SK-N-SH (cell line): Measurements from ENCODE around the gene CCDC88C. TPM values are rescaled to one million over a fixed set of nuclear protein-coding genes. Genes with fewer than 3 reads are reported as not detected.

Source experiments
- CTCF ChIA-PET: fragments of 300-600, 350-600 bp; formaldehyde crosslinking; extraction: SDS; loops from one replicate; lab custom pipeline; 2021; lab: Yijun Ruan, JAX
- POLR2A ChIA-PET: fragments of 350-600 bp; sonication (Branson Sonifier 250); formaldehyde crosslinking; extraction: SDS; loops from one replicate; lab custom pipeline; 2020; ENCODE audit warnings: antibody characterized with exemption, inconsistent platforms; lab: Yijun Ruan, JAX
- DNase-seq: peaks from one replicate; pipeline ENCODE4 v3.0.0; 2012
- H2AFZ ChIP-seq: fragments of 200-600 bp; sonication (generic); 2 replicates; pipeline ENCODE4 v1.8.1; 2016; ENCODE audit warnings: antibody characterized with exemption, mild to moderate bottlenecking, low read depth
- H3F3A ChIP-seq: fragments of 200-600 bp; sonication (generic); replicated peaks from 2 replicates; pipeline ENCODE3; 2016; ENCODE audit warnings: antibody characterized with exemption, mild to moderate bottlenecking; ENCODE audit not compliant: insufficient read depth
- H3K27ac ChIP-seq, 2 experiments: fragments of 200-500 bp in 1 of 2; fragments of 200-600 bp in 1 of 2; sonication (Bioruptor generic) in 1 of 2; sonication (generic), shearing (Covaris generic) in 1 of 2; 2 replicates each; pipeline versions ENCODE4 v1.5.1 to v1.6.1; 2014 to 2016; ENCODE audit warnings: low read depth in 2 of 2, inconsistent platforms in 1 of 2, low read length in 1 of 2, mild to moderate bottlenecking in 1 of 2, mixed read lengths in 1 of 2
- H3K27me3 ChIP-seq: fragments of 200-600 bp; sonication (generic), shearing (Covaris generic); 2 replicates; pipeline ENCODE4 v1.6.1; 2016; ENCODE audit warnings: mixed run types; ENCODE audit not compliant: insufficient read depth
- H3K36me3 ChIP-seq, 2 experiments: fragments of 200-500 bp in 1 of 2; fragments of 200-600 bp in 1 of 2; sonication (Bioruptor generic) in 1 of 2; sonication (generic) in 1 of 2; replicated peaks in 1 of 2; 2 replicates each; pipeline versions ENCODE3 to v1.5.1; 2014 to 2016; ENCODE audit warnings: low read length in 1 of 2, mild to moderate bottlenecking in 1 of 2; ENCODE audit not compliant: insufficient read depth in 2 of 2, control insufficient read depth in 1 of 2
- H3K4me1 ChIP-seq, 2 experiments: fragments of 200-500 bp in 1 of 2; fragments of 200-600 bp in 1 of 2; sonication (Bioruptor generic) in 1 of 2; sonication (generic), shearing (Covaris generic) in 1 of 2; 2 replicates each; pipeline versions ENCODE4 v1.5.1 to v1.6.1; 2014 to 2016; ENCODE audit warnings: low read depth in 1 of 2, low read length in 1 of 2, mixed run types in 1 of 2; ENCODE audit not compliant: insufficient read depth in 2 of 2, control insufficient read depth in 1 of 2
- H3K4me2 ChIP-seq: fragments of 200-600 bp; sonication (generic), shearing (Covaris generic); 2 replicates; pipeline ENCODE4 v1.6.1; 2017; ENCODE audit warnings: mixed run types
- H3K4me3 ChIP-seq, 2 experiments: fragments of 200-500 bp in 1 of 2; fragments of 200-600 bp in 1 of 2; sonication (Bioruptor generic) in 1 of 2; sonication (generic), shearing (Covaris generic) in 1 of 2; 2 replicates each; pipeline versions ENCODE4 v1.5.1 to v1.8.1; 2014 to 2016; ENCODE audit warnings: low read depth in 2 of 2, inconsistent platforms in 1 of 2, low read length in 1 of 2, mild to moderate bottlenecking in 1 of 2, mixed read lengths in 1 of 2, moderate library complexity in 1 of 2
- H3K79me2 ChIP-seq: fragments of 200-600 bp; sonication (generic); 2 replicates; pipeline ENCODE4 v1.8.1; 2017; ENCODE audit warnings: mild to moderate bottlenecking; ENCODE audit not compliant: insufficient read depth
- H3K9ac ChIP-seq: fragments of 200-600 bp; sonication (generic); 2 replicates; pipeline ENCODE4 v1.6.1; 2017; ENCODE audit warnings: mixed run types
- H3K9me2 ChIP-seq: fragments of 200-600 bp; sonication (generic); 2 replicates; pipeline ENCODE4 v1.6.1; 2017; ENCODE audit warnings: mixed run types
- H3K9me3 ChIP-seq: fragments of 200-600 bp; sonication (generic); 2 replicates; pipeline ENCODE4 v1.6.1; 2017; ENCODE audit warnings: mixed run types, mild to moderate bottlenecking, moderate library complexity
- H4K20me1 ChIP-seq: fragments of 200-600 bp; sonication (generic); 2 replicates; pipeline ENCODE4 v1.6.1; 2017; ENCODE audit warnings: mild to moderate bottlenecking, mixed run types; ENCODE audit not compliant: insufficient read depth
- CHD2 ChIP-seq: fragments of 150-350 bp; IDR thresholded peaks from 2 replicates; pipeline ENCODE4 v1.6.1; 2018; ENCODE audit warnings: low read length; ENCODE audit not compliant: partially characterized antibody
- CTCF ChIP-seq: fragments of 200-600 bp; sonication (generic); IDR thresholded peaks from 2 replicates; pipeline ENCODE4 v1.6.1; 2017; ENCODE audit warnings: antibody characterized with exemption, mild to moderate bottlenecking, moderate library complexity
- ELF1 ChIP-seq: IDR thresholded peaks from 2 replicates; pipeline ENCODE4 v1.4.0; 2012
- FOXJ3 ChIP-seq: sonication (generic); formaldehyde crosslinking; IDR thresholded peaks from 2 replicates; pipeline ENCODE4 v1.5.1; 2020; ENCODE audit warnings: mild to moderate bottlenecking, missing genetic modification reagents
- FOXM1 ChIP-seq: IDR thresholded peaks from 2 replicates; pipeline ENCODE4 v1.4.0; 2012; ENCODE audit warnings: low read depth, mild to moderate bottlenecking
- GATA2 ChIP-seq: sonication (generic); formaldehyde crosslinking; IDR thresholded peaks from 2 replicates; pipeline ENCODE4 v1.5.0; 2020; ENCODE audit warnings: mild to moderate bottlenecking, missing genetic modification reagents
- MAX ChIP-seq: IDR thresholded peaks from 2 replicates; pipeline ENCODE4 v1.4.0; 2012; ENCODE audit warnings: low read depth
- MXI1 ChIP-seq: IDR thresholded peaks from 2 replicates; pipeline ENCODE4 v1.6.1; 2012; ENCODE audit warnings: mild to moderate bottlenecking, low read depth, low read length, improper control_type of control experiment
- NFIC ChIP-seq: IDR thresholded peaks from 2 replicates; pipeline ENCODE4 v1.4.0; 2012; ENCODE audit warnings: borderline replicate concordance
- RAD21 ChIP-seq: IDR thresholded peaks from 2 replicates; pipeline ENCODE4 v1.6.1; 2012; ENCODE audit warnings: mild to moderate bottlenecking, low read length
- RCOR1 ChIP-seq: fragments of 150-350 bp; IDR thresholded peaks from 2 replicates; pipeline ENCODE4 v1.6.1; 2017; ENCODE audit warnings: antibody characterized with exemption, low read length
- REST ChIP-seq: IDR thresholded peaks from 2 replicates; pipeline ENCODE4 v1.6.1; 2012; ENCODE audit warnings: mild to moderate bottlenecking, low read depth, low read length, moderate library complexity
- SIN3A ChIP-seq: IDR thresholded peaks from 2 replicates; pipeline ENCODE4 v1.6.1; 2012; ENCODE audit warnings: low read depth, mild to moderate bottlenecking, low read length, moderate library complexity, borderline replicate concordance
- YY1 ChIP-seq: IDR thresholded peaks from 2 replicates; pipeline ENCODE4 v1.4.0; 2012; ENCODE audit warnings: low read depth, mild to moderate bottlenecking
- ZBTB33 ChIP-seq: IDR thresholded peaks from 2 replicates; pipeline ENCODE4 v1.4.0; 2012; ENCODE audit warnings: low read depth, borderline replicate concordance
- WGBS: methylation state at CpG from one replicate; pipeline ENCODE4 v1.1.6; 2017; ENCODE audit warnings: low lambda C conversion rate; 5-methylcytosine and 5-hydroxymethylcytosine counted together
- polyA plus RNA-seq, 3 experiments: library from polyadenylated mRNA; depleted of rRNA; stranded (reverse); fragments of >200 nt; gene quantifications; 2 replicates each; pipeline ENCODE4 v1.2.3, GENCODE V29; 2012

CCDC88C gene
- polyA plus RNA-seq, 1 of the 3 experiments (the other 2 are of a cell fraction) = 0.39 TPM

- 78% methylated on average over 9 of the region's 14 CpGs for WGBS
- no peaks in the 10 kb centered on the region for H3K9me2 ChIP-seq
- H4K20me1 ChIP-seq = no peaks in the 10 kb centered on the region
- H3K9me3 ChIP-seq = no peaks in the 10 kb centered on the region
- H2AFZ ChIP-seq = no peak overlapping the region
- CTCF ChIA-PET = interaction anchor here (1.2 to 1.6 kb wide), 3 partner anchors 10 to 104 kb away, joined by 4 to 8 read pairs (median 7); partner anchors contain the start of gene CCDC88C
- no peak for DNase-seq
- H3K9ac ChIP-seq = no peak overlapping the region
- H3K27me3 ChIP-seq = no peaks in the 10 kb centered on the region; the same call in 1 of the 2 replicates
- H3K79me2 ChIP-seq = no peaks in the 10 kb centered on the region
- H3F3A ChIP-seq = no peaks in the 10 kb centered on the region
- no peak overlapping the region for H3K27ac ChIP-seq
- TF ChIP-seq FOXM1 = no peak
- TF ChIP-seq ELF1 = no peak
- no peak for TF ChIP-seq REST
- TF ChIP-seq SIN3A = no peak
- TF ChIP-seq ZBTB33 = no peak
- no peaks in the 10 kb centered on the region for H3K36me3 ChIP-seq
- no peak overlapping the region for H3K4me3 ChIP-seq
- POLR2A ChIA-PET = no interaction called here
- H3K4me2 ChIP-seq = no peak overlapping the region
- H3K4me1 ChIP-seq = no peaks in the 10 kb centered on the region; a peak in 2 of 4 replicates
Observed at GRCh38 chr14:91313852-91314251, 103.8 kb downstream of the CCDC88C start.

- ChIA-PET POLR2A (no interaction called here), CTCF (interaction anchor here (1.2 to 1.6 kb wide), 3 partner anchors 10 to 105 kb away, joined by 4 to 8 read pairs (median 7); partner anchors contain the start of gene CCDC88C)
- Histone ChIP-seq H2AFZ (no peak overlapping the region), H3K27ac (no peak overlapping the region), H3K4me3 (no peak overlapping the region), H3K79me2 (no peaks in the 10 kb centered on the region), H3K9ac (no peak overlapping the region), H3K27me3 (no peaks in the 10 kb centered on the region; the same call in 1 of the 2 replicates), H3K9me2 (no peaks in the 10 kb centered on the region), H3K4me1 (no peaks in the 10 kb centered on the region; a peak in 2 of 4 replicates), H3K4me2 (no peak overlapping the region), H3F3A (no peaks in the 10 kb centered on the region), H3K9me3 (no peaks in the 10 kb centered on the region), H3K36me3 (no peaks in the 10 kb centered on the region), H4K20me1 (no peaks in the 10 kb centered on the region)
- no peak for DNase-seq
- 85% methylated on average over 34 of the region's 34 CpGs for WGBS
- TF ChIP-seq GATA2 (CRISPR knock-in tag) (no peak), YY1 (no peak), REST (no peak), MXI1 (no peak), FOXJ3 (no peak), CHD2 (no peak), RCOR1 (no peak), RAD21 (no peak), CTCF (no peak), MAX (no peak), NFIC (no peak)
Observed at GRCh38 chr14:91313154-91313850, 104.3 kb downstream of the CCDC88C start.
